A172 (cell line): Measurements from ENCODE around the gene PLPP2. TPM values are rescaled to one million over a fixed set of nuclear protein-coding genes. Genes with fewer than 3 reads are reported as not detected.

Experiments
- DNase-seq: peaks from one replicate; pipeline ENCODE4 v3.0.0-alpha.2; 2015; ENCODE audit warnings: low spot score
- total RNA-seq: library from RNA; depleted of rRNA; stranded (reverse); fragments of >200 nt; shearing (Covaris generic); gene quantifications from 2 replicates; pipeline ENCODE4 v1.2.3, GENCODE V29; 2014

The PLPP2 gene
- total RNA-seq, 1 experiment from 2014 or later = 203 TPM

GRCh38 chr19:293436-294110, 2.4 kb upstream of the PLPP2 start:
- no peak for DNase-seq

- DNase-seq = no peak
Observed at GRCh38 chr19:292951-293350, 1.7 kb upstream of the PLPP2 start.

GRCh38 chr19:292281-292884, 1.2 kb upstream of the PLPP2 start:
- no peak for DNase-seq

GRCh38 chr19:291561-292280, 518 bp upstream of the PLPP2 start:
- no peak for DNase-seq

GRCh38 chr19:290372-291005, 714 bp downstream of the PLPP2 start:
- DNase-seq = peak; percentile 65

- DNase-seq = peak; percentile 79
Observed at GRCh38 chr19:289651-290371, 1.4 kb downstream of the PLPP2 start.

GRCh38 chr19:288911-289310, 2.3 kb downstream of the PLPP2 start:
- no peak for DNase-seq

- DNase-seq = no peak
Observed at GRCh38 chr19:287381-287871, 3.8 kb downstream of the PLPP2 start.

- no peak for DNase-seq
Observed at GRCh38 chr19:283395-283794, 7.8 kb downstream of the PLPP2 start.

GRCh38 chr19:282501-282900, 8.7 kb downstream of the PLPP2 start:
- no peak for DNase-seq

- DNase-seq = no peak
Observed at GRCh38 chr19:281992-282391, 9.2 kb downstream of the PLPP2 start.

- no peak for DNase-seq
Observed at GRCh38 chr19:281156-281853, 9.9 kb downstream of the PLPP2 start.

- DNase-seq = no peak
Observed at GRCh38 chr19:280541-281009, 10.6 kb downstream of the PLPP2 start.

- DNase-seq = no peak
Observed at GRCh38 chr19:279656-280055, 11.5 kb downstream of the PLPP2 start.

GRCh38 chr19:279231-279630, 12.0 kb downstream of the PLPP2 start:
- DNase-seq = no peak

GRCh38 chr19:277581-278165, 13.5 kb downstream of the PLPP2 start:
- no peak for DNase-seq

- no peak for DNase-seq
Observed at GRCh38 chr19:277131-277530, 14.1 kb downstream of the PLPP2 start.

GRCh38 chr19:275958-276646, 15.1 kb downstream of the PLPP2 start:
- no peak for DNase-seq

GRCh38 chr19:275000-275399, 16.2 kb downstream of the PLPP2 start:
- DNase-seq = no peak

GRCh38 chr19:273393-273792, 17.8 kb downstream of the PLPP2 start:
- no peak for DNase-seq
